ENCODE results near the gene CYLC2.

The CYLC2 gene

DNA sequence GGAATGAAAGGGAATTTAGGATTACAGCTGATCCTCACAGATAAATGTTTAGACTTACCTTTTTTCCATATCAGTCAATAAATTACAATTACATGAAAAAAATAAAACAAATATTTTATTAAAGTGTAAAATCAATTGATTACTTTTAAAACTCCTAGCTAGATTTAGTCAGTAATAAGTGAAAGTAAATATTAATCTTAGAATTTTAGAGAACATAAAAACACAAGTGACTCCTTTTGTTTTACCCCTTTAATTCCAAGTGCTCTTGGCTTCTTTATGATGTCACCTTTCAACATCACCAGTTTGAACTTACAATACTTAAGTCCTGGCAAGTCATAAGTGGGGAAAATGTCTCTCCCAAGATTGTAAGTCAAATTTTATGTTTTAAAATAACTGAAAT, at the start of gene CYLC2:
Gene CYLC2, plus strand, starts transcription at position 301 of the 400 bp plus-strand sequence. Its CDS starts 48 bp downstream, at position 349.
- DNase-seq (ENCODE audit: low read depth in 3 of 3, low spot score in 1 of 3), result no peak

- no peak for DNase-seq (ENCODE audit: low read depth in 3 of 3, low spot score in 1 of 3)
Measured at GRCh38 chr9:102950346-102950745, 44.8 kb upstream of the CYLC2 start.

- no peak for DNase-seq (ENCODE audit: low read depth in 3 of 3, low spot score in 1 of 3)
Measured at GRCh38 chr9:102966999-102967398, 28.1 kb upstream of the CYLC2 start.

DNA sequence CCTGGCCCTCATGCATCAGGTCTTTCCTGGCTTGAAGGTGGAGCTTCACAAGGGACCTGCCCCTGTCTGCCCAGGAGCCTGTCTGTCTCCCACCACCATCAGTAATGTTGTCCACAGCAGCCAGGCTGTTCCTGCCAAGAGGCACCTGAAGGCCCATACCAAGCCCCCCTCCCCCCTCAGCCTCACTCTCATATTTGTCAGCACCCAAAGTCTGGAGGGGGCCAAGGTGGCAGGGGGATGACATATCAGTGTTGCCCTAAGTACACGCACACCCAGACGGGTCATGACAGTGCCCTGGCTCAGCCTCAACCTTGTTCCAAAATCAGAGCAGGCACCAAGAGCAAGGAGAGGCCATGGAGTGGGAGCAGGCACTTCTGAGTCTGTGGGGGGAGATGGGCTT, 27.2 kb upstream of the CYLC2 start:
- DNase-seq (ENCODE audit: low read depth in 3 of 3, low spot score in 1 of 3), result no peak

DNA sequence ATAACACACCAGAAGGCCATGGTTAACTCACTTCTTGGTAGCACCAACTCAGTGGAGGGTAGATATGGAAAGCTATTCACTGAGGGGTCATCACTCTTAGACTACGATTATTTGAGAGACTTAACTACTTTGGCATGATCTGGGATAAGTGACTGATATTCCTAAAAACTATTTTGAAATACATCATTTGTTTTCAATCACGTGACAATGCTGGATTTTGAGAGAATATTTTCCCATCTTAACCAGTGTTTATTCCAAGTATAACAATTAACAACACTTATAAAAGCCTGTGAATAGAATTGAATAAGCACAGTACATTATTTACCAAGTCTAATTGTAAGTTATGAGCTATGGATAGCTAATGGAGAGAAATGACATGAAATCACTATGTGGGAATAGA, 22.4 kb upstream of the CYLC2 start:
- DNase-seq (ENCODE audit: low read depth in 3 of 3, low spot score in 1 of 3), result no peak

DNA sequence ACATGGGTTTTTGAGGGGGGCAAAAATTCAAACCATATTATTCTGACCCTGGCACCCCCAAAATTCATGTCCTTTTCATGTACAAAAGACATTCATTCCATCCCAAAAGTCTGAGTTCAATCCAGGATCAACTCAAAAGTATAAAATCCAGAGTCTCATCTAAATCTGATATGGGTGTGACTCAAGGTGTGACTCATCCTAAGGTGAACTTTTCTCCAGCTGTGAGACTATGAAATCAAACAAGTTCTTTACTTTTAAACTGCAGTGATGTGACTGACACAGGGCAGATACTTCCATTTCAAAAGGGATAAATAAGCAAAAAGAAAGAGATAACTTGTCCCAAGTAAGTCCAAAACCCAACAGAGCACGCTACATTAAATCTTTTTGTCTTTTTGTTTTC, 20.6 kb upstream of the CYLC2 start:
- DNase-seq (ENCODE audit: low read depth in 3 of 3, low spot score in 1 of 3), result no peak

DNA sequence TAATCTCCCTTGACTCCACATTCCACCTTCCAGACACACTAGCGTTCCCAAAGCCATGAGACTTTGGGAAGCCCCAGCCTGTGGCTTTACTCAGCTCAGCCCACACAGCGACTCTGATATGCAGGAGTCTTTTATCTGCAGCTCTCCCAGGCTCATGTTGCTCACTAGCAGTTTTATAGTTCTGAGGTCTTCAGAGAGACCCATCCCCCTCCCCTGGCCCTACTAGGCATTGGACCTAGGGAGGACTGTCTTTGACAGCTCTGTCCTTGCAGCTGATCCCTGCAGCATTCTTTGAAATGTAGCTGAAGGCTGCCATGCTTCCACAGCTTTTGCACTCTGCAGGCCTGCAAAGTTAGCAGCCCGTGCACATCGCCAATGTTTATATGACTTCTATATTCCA, 19.9 kb upstream of the CYLC2 start:
- DNase-seq (ENCODE audit: low read depth in 3 of 3, low spot score in 1 of 3), result no peak

DNA sequence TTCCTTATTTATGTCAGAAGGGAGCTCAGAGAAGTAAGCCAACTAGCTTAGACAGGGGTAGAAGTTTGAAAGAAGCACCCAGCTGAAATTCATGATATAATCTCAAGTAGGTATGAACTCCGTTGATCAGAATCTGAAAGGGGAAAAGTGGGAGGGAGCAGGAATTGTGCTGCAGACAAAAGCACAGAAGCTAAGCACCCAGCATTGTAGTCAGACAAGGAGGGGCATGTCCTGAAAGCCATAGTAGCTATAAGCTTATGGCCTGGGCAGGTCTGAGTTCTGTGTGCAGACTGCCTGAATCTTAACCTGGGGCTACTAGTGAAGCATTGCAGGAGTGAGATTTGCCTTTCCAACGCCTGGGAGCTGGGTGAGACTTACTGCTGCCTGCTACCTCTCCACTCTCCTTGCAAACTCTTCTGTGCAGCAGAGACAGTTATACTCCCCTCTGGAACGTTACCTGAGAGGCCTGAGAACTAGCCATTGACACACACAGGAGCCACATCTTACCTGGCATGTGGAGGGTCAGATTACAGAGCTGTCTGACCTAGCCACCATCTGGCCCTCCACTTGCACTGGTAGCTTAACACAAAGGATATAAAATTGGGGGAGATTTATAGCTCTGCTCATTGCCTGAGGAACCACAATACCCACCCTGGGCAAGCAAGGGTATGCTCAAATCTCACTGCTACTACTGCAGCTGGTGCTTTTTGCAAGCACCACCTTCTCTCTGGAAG, 9.8 kb upstream of the CYLC2 start:
- no peak for DNase-seq (ENCODE audit: low read depth in 3 of 3, low spot score in 1 of 3)

DNA sequence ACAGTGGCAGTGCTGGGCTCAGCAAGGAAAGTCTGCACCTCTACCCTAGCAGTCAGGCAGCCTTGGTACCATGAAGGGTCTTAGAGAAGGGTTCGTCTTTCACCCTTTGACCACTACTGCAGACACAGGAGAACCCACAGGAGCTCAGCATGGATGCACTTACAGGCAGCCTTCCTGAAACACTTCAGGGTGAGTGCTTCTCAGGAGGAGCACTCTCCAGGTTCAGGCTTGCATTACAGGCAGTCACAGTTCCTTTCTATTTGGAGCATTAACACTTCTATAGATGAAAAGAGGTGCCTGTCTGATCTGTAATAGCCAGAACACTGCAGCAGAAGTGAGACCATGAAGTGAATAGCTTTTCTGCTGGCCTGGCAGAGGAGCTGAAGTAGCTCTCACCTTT, 8.7 kb upstream of the CYLC2 start:
- no peak for DNase-seq (ENCODE audit: low read depth in 3 of 3, low spot score in 1 of 3)

GRCh38 chr9:103003689-103004088, 8.6 kb downstream of the CYLC2 start:
- DNase-seq (ENCODE audit: low read depth in 3 of 3, low spot score in 1 of 3), result no peak

DNA sequence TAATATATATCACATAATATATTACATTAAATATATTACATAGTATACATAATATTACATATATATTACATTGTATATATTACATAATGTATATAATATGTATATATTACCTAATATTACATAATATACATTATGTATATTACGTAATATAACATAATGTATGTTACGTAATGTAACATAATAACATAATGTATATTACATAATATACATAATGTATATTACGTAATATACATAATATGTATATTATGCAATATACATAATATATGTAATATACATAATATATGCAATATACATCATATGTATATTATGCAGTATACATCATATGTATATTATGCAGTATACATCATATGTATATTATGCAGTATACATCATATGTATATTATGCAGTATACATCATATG, 19.1 kb downstream of the CYLC2 start:
- no peak for DNase-seq (ENCODE audit: low read depth in 3 of 3, low spot score in 1 of 3)

GRCh38 chr9:103025796-103026195, 30.7 kb downstream of the CYLC2 start:
- DNase-seq (ENCODE audit: low read depth in 3 of 3, low spot score in 1 of 3), result no peak

- no peak for DNase-seq (ENCODE audit: low read depth in 3 of 3, low spot score in 1 of 3)
Measured at GRCh38 chr9:103037508-103038477, 42.7 kb downstream of the CYLC2 start.

GRCh38 chr9:103041961-103042360, 46.8 kb downstream of the CYLC2 start:
- DNase-seq (ENCODE audit: low read depth in 3 of 3, low spot score in 1 of 3), result no peak

Measured in stimulated activated CD4-positive, alpha-beta T cell treated with anti-CD3 and anti-CD28 coated beads, TNF-alpha, amount 100 ng/mL, for 1 hour (primary cell).